Tibial artery (tissue), 4 donors: ENCODE data around the gene ARHGEF19.

Experiments used
- DNase-seq, 2 donors: peaks; one replicate each; pipeline ENCODE4 v3.0.0-alpha.2; 2019
- H3K27ac ChIP-seq, 2 donors: fragments of 200-600 bp; sonication (generic) in 1 of 2; 1 replicate in 1 of 2; 2 replicates in 1 of 2; pipeline ENCODE4 v1.5.1; 2018 to 2019; ENCODE audit warnings: mild to moderate bottlenecking in 1 of 2
- H3K27me3 ChIP-seq, 2 donors: fragments of 200-600 bp; sonication (generic) in 1 of 2; one replicate each; pipeline versions ENCODE4 v1.5.1 to v1.6.0; 2016 to 2019
- H3K36me3 ChIP-seq, 3 donors: fragments of 200-600 bp; sonication (generic) in 2 of 3; one replicate each; pipeline ENCODE4 v1.5.1; 2016 to 2019; ENCODE audit warnings: mild to moderate bottlenecking in 2 of 3
- H3K4me1 ChIP-seq, 4 donors: fragments of 200-600 bp; sonication (generic) in 2 of 4; 1 replicate in 3 of 4; 2 replicates in 1 of 4; pipeline ENCODE4 v1.5.1; 2016 to 2019
- H3K4me3 ChIP-seq, 2 donors: fragments of 200-600 bp; sonication (generic) in 1 of 2; 1 replicate in 1 of 2; 2 replicates in 1 of 2; pipeline ENCODE4 v1.5.1; 2018 to 2019; ENCODE audit warnings: mild to moderate bottlenecking in 2 of 2
- H3K9me3 ChIP-seq, 3 donors: fragments of 200-600 bp; sonication (generic) in 1 of 3; one replicate each; pipeline ENCODE4 v1.5.1; 2016 to 2019
- intact Hi-C: fragments of 100-400 bp; cut with DNase I; formaldehyde crosslinking; loops from one replicate; pipeline ENCODE4 v1.15.0; 2023; ENCODE audit warnings: low total_unique reads
- TF ChIP-seq, protein P1 (sequence below), 2 experiments: fragments of 200-600 bp in 1 of 2; fragments of 450-650 bp in 1 of 2; IDR thresholded peaks; one replicate each; pipeline ENCODE4 v1.5.1; 2017 to 2019; ENCODE audit warnings: antibody characterized with exemption in 2 of 2, mild to moderate bottlenecking in 1 of 2, moderate library complexity in 1 of 2

ARHGEF19 gene

DNA sequence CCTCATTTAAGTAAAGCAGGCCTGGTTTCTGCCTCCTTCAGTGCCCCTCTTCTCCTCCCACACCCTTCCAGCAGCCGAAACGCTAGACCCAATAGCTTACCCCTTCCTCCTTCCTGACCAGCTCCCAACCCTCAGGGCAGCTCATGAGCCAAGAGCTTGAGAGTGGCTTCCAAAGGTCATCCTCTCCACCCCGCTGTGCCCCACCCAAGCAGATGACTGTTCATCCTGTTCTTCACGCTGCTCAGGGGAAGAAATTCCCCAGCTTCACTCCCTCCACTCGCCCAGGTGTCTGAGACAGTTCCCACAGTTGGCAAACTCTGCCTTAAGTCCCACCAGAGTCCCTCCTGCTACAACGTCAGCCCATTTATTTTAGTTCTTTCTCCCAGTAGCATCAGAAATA lies 23.4 kb downstream of the ARHGEF19 start:
- no peak overlapping the region for H3K4me3 ChIP-seq
- peaks cover 0 to 13% of the 10 kb centered on the region in 2 donors for H3K27me3 ChIP-seq
- intact Hi-C loops = loop anchor here (5.0 kb wide), 1 partner anchor 37 kb away; no protein-coding TSS in a partner anchor
- TF ChIP-seq, protein P1, sequence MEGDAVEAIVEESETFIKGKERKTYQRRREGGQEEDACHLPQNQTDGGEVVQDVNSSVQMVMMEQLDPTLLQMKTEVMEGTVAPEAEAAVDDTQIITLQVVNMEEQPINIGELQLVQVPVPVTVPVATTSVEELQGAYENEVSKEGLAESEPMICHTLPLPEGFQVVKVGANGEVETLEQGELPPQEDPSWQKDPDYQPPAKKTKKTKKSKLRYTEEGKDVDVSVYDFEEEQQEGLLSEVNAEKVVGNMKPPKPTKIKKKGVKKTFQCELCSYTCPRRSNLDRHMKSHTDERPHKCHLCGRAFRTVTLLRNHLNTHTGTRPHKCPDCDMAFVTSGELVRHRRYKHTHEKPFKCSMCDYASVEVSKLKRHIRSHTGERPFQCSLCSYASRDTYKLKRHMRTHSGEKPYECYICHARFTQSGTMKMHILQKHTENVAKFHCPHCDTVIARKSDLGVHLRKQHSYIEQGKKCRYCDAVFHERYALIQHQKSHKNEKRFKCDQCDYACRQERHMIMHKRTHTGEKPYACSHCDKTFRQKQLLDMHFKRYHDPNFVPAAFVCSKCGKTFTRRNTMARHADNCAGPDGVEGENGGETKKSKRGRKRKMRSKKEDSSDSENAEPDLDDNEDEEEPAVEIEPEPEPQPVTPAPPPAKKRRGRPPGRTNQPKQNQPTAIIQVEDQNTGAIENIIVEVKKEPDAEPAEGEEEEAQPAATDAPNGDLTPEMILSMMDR (IDR thresholded peaks at IDR 0.05) = no peak
- DNase-seq = peak in 1 of 2 donors; percentile 68
- H3K27ac ChIP-seq = no peak overlapping the region
- no peaks in the 10 kb centered on the region for H3K36me3 ChIP-seq
- H3K9me3 ChIP-seq = no peaks in the 10 kb centered on the region
- peaks cover 0 to 43% (median 6%) of the 10 kb centered on the region in 4 donors for H3K4me1 ChIP-seq

DNA sequence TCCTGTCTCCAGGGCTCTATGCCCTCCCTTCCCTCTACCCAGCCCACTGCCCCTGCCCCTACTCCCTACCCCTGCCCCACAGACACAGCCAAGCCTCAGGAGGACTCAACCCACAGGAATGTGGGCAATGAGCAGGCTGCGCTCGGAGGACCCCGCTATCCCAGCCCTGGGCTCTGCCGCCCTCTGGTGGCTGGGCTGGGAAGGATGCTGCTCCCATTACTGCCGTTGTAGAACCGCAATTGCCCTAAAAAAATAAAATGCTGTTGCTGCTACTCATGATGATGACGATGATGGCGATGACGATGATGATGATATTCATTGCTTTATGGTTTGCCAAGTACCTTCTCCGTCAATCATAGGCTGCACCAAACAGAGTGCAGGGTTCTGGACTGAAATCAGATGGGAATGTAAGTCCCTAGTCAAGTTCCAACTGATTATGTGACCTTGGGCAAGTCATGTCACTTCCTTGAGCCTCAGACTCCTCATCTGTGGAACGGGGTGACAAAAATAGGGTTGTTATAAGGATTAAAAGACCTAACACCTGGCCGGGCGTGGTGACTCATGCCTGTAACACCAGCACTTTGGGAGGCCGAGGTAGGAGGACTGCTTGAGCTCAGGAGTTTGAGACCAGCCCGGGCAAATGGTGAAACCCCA lies 24.6 kb downstream of the ARHGEF19 start:
- Histone ChIP-seq H3K4me1 (peaks cover 0 to 52% (median 7%) of the 10 kb centered on the region in 4 donors), H3K27me3 (peaks cover 0 to 13% of the 10 kb centered on the region in 2 donors), H3K9me3 (no peaks in the 10 kb centered on the region), H3K4me3 (no peak overlapping the region), H3K36me3 (no peaks in the 10 kb centered on the region), H3K27ac (no peak overlapping the region)
- TF ChIP-seq, protein P1 (IDR thresholded peaks at IDR 0.05) = peak; percentile 98 to 99
- peak; percentile 71 to 86 for DNase-seq
- intact Hi-C loops = loop anchor here (1.0 to 5.0 kb wide), 2 partner anchors 36 to 109 kb away; no protein-coding TSS in a partner anchor

DNA sequence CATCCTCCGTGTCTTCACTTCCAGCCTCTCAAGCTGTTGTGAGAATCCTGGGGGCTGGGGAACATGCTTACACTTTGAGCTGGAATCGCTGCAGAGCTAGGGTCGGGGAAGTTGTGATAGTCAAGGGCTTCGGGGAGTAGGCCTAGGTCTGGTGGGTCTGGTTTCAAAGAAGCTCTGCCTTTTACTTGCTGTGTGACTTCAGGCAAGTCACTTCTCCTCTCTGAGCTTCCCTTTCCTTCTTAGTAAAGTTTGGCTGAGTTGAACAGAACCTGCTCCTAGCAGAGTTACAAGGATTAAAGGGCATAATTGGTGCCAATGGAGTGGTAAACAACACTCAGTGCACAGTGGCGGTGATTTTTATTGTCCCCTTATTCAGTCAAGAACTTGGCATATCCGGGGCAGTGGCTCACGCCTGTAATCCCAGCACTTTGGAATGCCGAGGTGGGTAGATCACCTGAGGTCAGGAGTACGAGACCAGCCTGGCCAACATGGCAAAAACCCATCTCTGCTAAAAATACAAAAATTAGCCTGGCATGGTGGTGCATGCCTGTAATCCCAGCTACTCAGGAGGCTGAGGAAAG lies 25.7 kb downstream of the ARHGEF19 start:
- intact Hi-C loops = loop anchor here (1.0 to 5.0 kb wide), 2 partner anchors 34 to 107 kb away; no protein-coding TSS in a partner anchor
- Histone ChIP-seq H3K4me3 (no peak overlapping the region), H3K36me3 (no peaks in the 10 kb centered on the region), H3K27ac (no peak overlapping the region), H3K4me1 (peaks cover 0 to 59% (median 17%) of the 10 kb centered on the region in 4 donors), H3K9me3 (no peaks in the 10 kb centered on the region), H3K27me3 (peaks cover 0 to 13% of the 10 kb centered on the region in 2 donors)
- DNase-seq = no peak
- TF ChIP-seq, protein P1 (IDR thresholded peaks at IDR 0.05) = no peak

DNA sequence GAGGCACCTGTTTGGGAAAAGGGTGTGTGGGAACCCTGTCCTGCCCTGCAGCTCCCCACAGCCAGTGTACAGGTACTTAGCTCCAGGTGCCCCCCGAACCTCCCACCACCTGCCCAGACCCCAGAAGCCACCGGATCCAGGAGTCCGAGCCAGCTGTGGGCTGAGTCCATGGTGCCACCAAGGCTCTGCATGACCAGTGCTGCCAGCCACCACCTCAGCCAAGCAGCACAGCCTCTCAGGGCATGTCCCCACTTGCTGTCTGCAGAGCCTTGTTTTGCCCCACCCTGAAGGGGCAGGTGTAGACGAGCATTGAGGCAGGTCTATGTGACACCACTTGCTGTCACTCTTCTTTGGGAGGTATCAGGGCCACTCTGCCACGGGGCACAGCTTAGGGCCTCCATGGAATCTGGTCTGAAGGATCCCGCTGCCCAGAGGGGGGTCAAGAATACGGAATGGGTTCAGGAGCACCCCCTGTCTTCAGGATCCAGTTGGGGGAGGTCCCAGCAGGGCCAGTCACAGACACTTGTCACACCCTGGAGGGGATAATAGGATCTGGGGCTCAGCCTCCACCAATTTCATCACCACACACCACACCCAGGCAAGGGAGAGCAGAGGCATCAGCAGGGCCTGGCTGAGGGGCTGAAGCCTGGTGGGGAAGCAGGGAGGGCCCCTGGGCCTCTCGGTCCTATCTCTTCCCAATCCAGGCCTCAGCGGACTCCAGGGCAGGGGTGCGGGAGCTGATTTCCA lies 27.7 kb downstream of the ARHGEF19 start:
- H3K27ac ChIP-seq = peak overlapping the region; percentile 37 to 88

More for the DNA sequence above, 27.7 kb downstream of the ARHGEF19 start:
- H3K36me3 ChIP-seq = no peaks in the 10 kb centered on the region
- H3K4me1 ChIP-seq = peaks cover 0 to 52% (median 27%) of the 10 kb centered on the region in 4 donors
- TF ChIP-seq, protein P1 (IDR thresholded peaks at IDR 0.05) = no peak
- DNase-seq = no peak
- intact Hi-C loops = loop anchor here (5.0 kb wide), 1 partner anchor 32 kb away; no protein-coding TSS in a partner anchor
- no peak overlapping the region for H3K4me3 ChIP-seq
- peaks cover 0 to 9% of the 10 kb centered on the region in 2 donors for H3K27me3 ChIP-seq
- no peaks in the 10 kb centered on the region for H3K9me3 ChIP-seq
